ENCODE results near the gene SMIM8.

DNA sequence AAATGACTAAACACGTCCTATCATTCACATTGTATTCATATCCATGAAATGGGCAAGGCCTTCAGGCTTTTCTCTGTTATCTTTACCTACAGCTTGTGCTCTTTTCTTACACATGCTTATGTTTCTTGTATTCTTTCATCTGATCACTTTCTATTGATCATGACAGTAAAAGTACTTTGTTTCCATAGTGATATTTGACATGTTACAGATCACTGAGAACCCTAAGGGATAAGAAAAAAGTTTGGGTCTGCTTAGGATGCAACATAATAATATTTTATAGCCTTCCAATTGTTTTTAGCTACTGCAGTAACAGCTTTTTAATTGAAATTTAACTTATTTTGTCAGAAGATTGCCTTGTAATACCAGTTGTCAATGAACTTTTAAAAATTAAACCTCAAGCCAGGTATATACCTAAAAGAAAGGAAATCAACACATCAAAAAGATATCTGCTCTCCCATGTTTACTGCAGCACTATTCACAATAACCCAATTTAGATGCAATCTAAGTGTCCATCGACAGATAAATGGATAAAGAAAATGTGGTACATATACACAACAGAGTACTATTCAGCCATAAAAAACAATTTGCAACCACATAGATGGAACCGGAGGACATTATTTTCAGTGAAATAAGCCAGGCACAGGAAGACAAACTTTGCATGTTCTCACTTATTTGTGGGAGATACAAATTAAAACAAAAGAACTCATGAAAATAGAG, 3.0 kb upstream of the SMIM8 start:
- no peak for TF ChIP-seq POLR2A (IDR thresholded peaks at IDR 0.05; ENCODE audit: low read length)
- TF ChIP-seq GATA1 (IDR thresholded peaks at IDR 0.05; ENCODE audit: low read depth, low read length): no peak

Data from erythroblast (primary cell).